Osteocyte (in vitro differentiated cells): Measurements from ENCODE around the gene GNB1. TPM values are rescaled to one million over a fixed set of nuclear protein-coding genes. Genes with fewer than 3 reads are reported as not detected.

Source experiments
- DNase-seq: peaks from one replicate; pipeline ENCODE4 v3.0.0; 2021; ENCODE audit warnings: mixed read lengths; ENCODE audit not compliant: unreplicated experiment; ENCODE audit errors: extremely low spot score
- H3K27ac Mint-ChIP-seq: one replicate; pipeline ENCODE4 v1.8.0; 2021; ENCODE audit warnings: mild to moderate bottlenecking, mixed read lengths; ENCODE audit not compliant: unreplicated experiment
- H3K27me3 Mint-ChIP-seq: one replicate; pipeline ENCODE4 v1.8.0; 2021; ENCODE audit warnings: mixed read lengths; ENCODE audit not compliant: unreplicated experiment
- H3K36me3 Mint-ChIP-seq: one replicate; pipeline ENCODE4 v1.8.0; 2021; ENCODE audit warnings: mixed read lengths; ENCODE audit not compliant: unreplicated experiment
- H3K4me1 Mint-ChIP-seq: one replicate; pipeline ENCODE4 v1.8.0; 2021; ENCODE audit warnings: mixed read lengths; ENCODE audit not compliant: unreplicated experiment
- H3K4me3 Mint-ChIP-seq: one replicate; pipeline ENCODE4 v1.8.0; 2021; ENCODE audit warnings: mild to moderate bottlenecking, moderate library complexity, mixed read lengths; ENCODE audit not compliant: unreplicated experiment
- H3K9me3 Mint-ChIP-seq: one replicate; pipeline ENCODE4 v1.8.0; 2021; ENCODE audit warnings: mixed read lengths; ENCODE audit not compliant: unreplicated experiment
- total RNA-seq: library from RNA; stranded (reverse); gene quantifications from 2 replicates; pipeline ENCODE4 v1.2.1, GENCODE V29; 2021
- TF ChIP-seq, protein P1 (sequence below): fragments of 200-600 bp; sonication (generic); IDR thresholded peaks from 2 replicates; pipeline ENCODE4 v1.5.0; 2021; ENCODE audit warnings: antibody characterized with exemption, mild to moderate bottlenecking, moderate library complexity

Gene GNB1
- total RNA-seq, 1 donor from 2014 or later = 407 TPM

DNA sequence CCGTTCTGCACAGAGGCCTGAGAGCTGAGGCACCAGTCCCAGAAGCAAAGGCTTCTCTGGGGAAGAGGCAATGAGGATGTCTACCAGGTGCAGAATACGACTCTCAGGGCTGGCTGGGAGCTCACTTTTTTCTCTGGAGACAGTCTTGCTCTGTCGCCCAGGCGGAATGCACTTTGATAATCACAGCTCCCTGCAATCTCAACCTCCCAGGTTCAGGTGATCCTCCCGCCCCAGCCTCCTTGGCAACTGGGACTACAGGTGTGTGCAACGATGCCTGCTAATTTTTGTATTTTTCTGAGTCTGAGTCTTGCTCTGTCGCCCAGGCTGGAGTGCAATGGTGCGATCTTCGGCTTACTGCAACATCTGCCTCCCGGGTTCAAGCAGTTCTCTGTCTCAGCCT is 130.2 kb downstream of the GNB1 start:
- Mint-ChIP-seq H3K4me1 (no peaks in the 10 kb centered on the region), H3K27ac (no peak overlapping the region), H3K4me3 (no peak overlapping the region), H3K9me3 (no peaks in the 10 kb centered on the region), H3K27me3 (no peaks in the 10 kb centered on the region), H3K36me3 (peaks cover 28% of the 10 kb centered on the region)
- no peak for DNase-seq
- TF ChIP-seq, protein P1, sequence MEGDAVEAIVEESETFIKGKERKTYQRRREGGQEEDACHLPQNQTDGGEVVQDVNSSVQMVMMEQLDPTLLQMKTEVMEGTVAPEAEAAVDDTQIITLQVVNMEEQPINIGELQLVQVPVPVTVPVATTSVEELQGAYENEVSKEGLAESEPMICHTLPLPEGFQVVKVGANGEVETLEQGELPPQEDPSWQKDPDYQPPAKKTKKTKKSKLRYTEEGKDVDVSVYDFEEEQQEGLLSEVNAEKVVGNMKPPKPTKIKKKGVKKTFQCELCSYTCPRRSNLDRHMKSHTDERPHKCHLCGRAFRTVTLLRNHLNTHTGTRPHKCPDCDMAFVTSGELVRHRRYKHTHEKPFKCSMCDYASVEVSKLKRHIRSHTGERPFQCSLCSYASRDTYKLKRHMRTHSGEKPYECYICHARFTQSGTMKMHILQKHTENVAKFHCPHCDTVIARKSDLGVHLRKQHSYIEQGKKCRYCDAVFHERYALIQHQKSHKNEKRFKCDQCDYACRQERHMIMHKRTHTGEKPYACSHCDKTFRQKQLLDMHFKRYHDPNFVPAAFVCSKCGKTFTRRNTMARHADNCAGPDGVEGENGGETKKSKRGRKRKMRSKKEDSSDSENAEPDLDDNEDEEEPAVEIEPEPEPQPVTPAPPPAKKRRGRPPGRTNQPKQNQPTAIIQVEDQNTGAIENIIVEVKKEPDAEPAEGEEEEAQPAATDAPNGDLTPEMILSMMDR = no peak

DNA sequence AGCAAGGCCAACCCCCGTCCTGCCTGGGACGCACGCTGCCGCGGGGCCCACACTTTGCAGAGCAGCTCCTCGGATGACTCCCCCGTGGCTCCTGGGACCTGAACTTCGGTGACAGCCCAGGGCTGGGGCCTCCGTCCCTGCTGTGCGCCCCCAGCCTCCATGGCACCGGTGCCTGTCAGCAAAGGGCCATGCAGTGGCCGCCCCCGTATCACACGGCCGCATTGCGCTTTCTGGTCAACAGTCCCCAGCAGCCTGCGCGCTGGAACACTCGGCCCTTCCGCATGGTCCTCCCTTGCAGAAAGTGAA is 130.6 kb downstream of the GNB1 start:
- no peak for DNase-seq
- Mint-ChIP-seq H3K27ac (no peak overlapping the region), H3K9me3 (no peaks in the 10 kb centered on the region), H3K4me3 (no peak overlapping the region), H3K4me1 (no peaks in the 10 kb centered on the region), H3K27me3 (no peaks in the 10 kb centered on the region), H3K36me3 (peaks cover 28% of the 10 kb centered on the region)
- TF ChIP-seq, protein P1 = no peak

DNA sequence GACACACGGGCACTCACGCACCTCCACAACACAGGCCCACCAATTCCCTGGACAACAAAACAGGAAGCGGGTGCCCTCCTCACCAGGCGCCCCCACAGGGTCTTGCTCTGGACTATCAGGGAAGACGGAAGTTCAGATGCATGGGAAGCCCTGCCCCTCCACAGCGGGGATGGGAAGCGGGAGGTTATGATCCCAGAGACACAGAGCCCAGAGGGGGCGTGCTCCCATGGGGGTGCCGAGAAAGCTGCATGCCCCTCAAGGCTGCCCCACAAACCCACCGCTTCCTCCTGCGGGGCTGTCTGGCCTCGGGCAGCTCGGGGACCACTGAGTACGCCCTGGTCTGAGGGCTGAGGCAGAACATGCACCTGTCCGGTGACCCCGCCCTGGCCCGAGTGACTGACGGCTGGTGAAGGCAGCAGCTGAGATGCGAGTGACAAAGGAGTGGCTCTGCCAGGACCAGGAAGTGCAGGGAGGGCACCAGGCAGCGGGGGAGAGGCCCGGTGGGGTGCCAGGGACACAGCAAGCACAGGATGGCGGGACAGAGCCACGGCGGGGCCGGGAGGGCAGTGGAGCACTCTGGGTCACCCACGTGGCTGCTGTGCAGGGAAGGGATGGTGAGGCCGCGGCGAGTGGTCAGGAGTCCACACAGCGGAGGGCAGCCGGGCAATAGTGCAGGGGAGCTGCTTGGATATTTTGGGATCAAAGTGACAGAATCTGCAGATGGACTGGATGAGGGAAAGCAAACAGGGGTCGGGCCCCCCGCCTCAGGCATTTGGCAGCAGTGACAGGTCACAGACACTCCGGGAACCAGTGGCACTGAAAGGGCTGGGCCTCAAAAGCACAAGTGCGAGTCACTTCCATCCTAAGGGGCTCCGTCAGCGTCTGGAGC is 131.2 kb downstream of the GNB1 start:
- H3K9me3 Mint-ChIP-seq = no peaks in the 10 kb centered on the region
- H3K36me3 Mint-ChIP-seq = peaks cover 27% of the 10 kb centered on the region
- H3K4me3 Mint-ChIP-seq = no peak overlapping the region
- no peak for DNase-seq
- H3K27me3 Mint-ChIP-seq = no peaks in the 10 kb centered on the region
- H3K4me1 Mint-ChIP-seq = no peaks in the 10 kb centered on the region
- H3K27ac Mint-ChIP-seq = no peak overlapping the region
- TF ChIP-seq, protein P1 = no peak

DNA sequence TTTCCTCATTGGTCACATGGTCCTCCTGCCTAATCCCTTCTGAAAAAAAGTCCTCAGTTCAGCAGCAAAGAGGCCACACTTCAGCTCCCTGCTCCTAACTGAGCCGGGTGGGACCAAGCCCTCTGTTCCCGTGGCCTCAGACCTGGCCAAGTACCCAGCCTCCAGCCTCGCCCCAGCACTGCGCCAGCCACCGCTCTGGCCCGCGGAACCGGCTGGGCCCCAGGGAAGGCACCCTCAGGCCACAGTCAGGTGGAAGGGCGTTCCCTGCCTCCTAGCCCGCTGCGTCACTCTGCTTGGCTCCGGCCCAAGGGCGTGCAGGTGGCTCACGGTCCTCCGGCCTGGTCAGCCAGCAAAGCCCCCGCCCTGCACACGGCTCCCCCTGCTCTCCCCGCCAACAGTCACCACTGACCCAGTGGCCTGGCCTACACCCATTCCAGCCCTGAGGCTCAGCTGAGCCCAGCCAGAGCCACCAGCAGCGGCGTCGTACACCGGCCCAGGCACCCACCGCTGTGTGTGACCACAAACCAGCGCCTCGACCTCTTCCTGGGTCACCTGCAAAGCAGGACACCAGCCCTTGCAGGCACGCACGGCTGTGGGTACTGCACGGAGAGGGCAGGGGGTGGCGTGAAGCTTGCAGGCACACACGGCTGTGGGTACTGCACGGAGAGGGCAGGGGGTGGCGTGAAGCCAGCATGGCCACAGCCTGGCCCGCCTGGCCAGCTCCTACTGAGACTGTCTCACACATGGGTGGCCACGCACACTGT is 132.0 kb downstream of the GNB1 start:
- no peaks in the 10 kb centered on the region for H3K4me1 Mint-ChIP-seq
- H3K4me3 Mint-ChIP-seq = no peak overlapping the region
- TF ChIP-seq, protein P1 = no peak
- no peak overlapping the region for H3K27ac Mint-ChIP-seq
- H3K9me3 Mint-ChIP-seq = no peaks in the 10 kb centered on the region
- H3K36me3 Mint-ChIP-seq = peaks cover 24% of the 10 kb centered on the region
- no peak for DNase-seq
- no peaks in the 10 kb centered on the region for H3K27me3 Mint-ChIP-seq

DNA sequence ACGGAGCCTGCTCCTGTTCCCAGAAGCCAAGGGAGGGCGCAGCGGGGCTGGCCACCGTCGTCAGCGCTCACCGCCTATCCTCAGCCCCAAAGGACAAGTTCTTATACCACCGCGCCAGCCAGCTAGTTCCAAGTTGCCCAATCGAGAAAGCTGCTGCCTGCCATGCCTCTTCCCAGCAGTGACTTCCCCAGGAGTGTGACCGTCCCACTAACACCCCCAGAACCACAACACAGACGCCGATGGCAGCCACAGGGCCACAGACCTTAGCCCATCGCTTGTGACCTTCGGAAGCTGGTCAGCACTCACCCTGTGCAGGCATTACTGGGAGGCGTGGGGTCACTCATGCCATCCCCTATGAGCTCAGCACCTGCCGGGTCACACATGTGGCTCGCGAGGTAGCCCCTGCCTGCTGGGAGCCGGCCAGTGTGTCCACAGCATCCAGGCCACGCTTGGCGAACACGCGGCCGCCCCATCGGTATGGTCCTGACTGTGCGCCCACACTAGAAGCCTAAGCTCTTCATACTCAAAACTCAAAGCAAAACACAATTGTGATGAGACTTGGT is 132.7 kb downstream of the GNB1 start:
- no peak for DNase-seq
- H3K4me3 Mint-ChIP-seq = no peak overlapping the region
- H3K36me3 Mint-ChIP-seq = peaks cover 27% of the 10 kb centered on the region
- no peaks in the 10 kb centered on the region for H3K4me1 Mint-ChIP-seq
- H3K27ac Mint-ChIP-seq = no peak overlapping the region
- H3K27me3 Mint-ChIP-seq = no peaks in the 10 kb centered on the region
- H3K9me3 Mint-ChIP-seq = no peaks in the 10 kb centered on the region
- TF ChIP-seq, protein P1 = no peak
